EL (cell line): Measurements from ENCODE around the gene GDPD4.

Experiments
- DNase-seq: peaks from one replicate; pipeline ENCODE4 v3.0.0-alpha.2; 2016

Gene GDPD4

GRCh38 chr11:77299528-77299993 is 1.9 kb downstream of the GDPD4 start:
- DNase-seq: peak; percentile 32

GRCh38 chr11:77294040-77294439 is 7.4 kb downstream of the GDPD4 start:
- no peak for DNase-seq

GRCh38 chr11:77289737-77290136 is 11.7 kb downstream of the GDPD4 start:
- no peak for DNase-seq

- DNase-seq: peak; percentile 90
Measured at GRCh38 chr11:77287615-77288273, 13.7 kb downstream of the GDPD4 start.

- DNase-seq: peak; percentile 21
Measured at GRCh38 chr11:77287136-77287535, 14.3 kb downstream of the GDPD4 start.

- DNase-seq: no peak
Measured at GRCh38 chr11:77284476-77285468, 16.7 kb downstream of the GDPD4 start.

- no peak for DNase-seq
Measured at GRCh38 chr11:77283101-77283500, 18.4 kb downstream of the GDPD4 start.

- DNase-seq: peak; percentile 9
Measured at GRCh38 chr11:77278595-77279506, 22.6 kb downstream of the GDPD4 start.

GRCh38 chr11:77276271-77276670 is 25.2 kb downstream of the GDPD4 start:
- no peak for DNase-seq

- no peak for DNase-seq
Measured at GRCh38 chr11:77270921-77271320, 30.6 kb downstream of the GDPD4 start.

- peak; percentile 9 for DNase-seq
Measured at GRCh38 chr11:77269484-77270123, 31.9 kb downstream of the GDPD4 start.

- peak; percentile 79 for DNase-seq
Measured at GRCh38 chr11:77267962-77268361, 33.5 kb downstream of the GDPD4 start.

- no peak for DNase-seq
Measured at GRCh38 chr11:77266766-77267165, 34.7 kb downstream of the GDPD4 start.

- DNase-seq: no peak
Measured at GRCh38 chr11:77262803-77263202, 38.7 kb downstream of the GDPD4 start.

GRCh38 chr11:77259641-77260040 is 41.8 kb downstream of the GDPD4 start:
- peak; percentile 31 for DNase-seq

GRCh38 chr11:77253690-77254089 is 47.8 kb downstream of the GDPD4 start:
- DNase-seq: no peak

- DNase-seq: no peak
Measured at GRCh38 chr11:77252555-77253270, 48.8 kb downstream of the GDPD4 start.

GRCh38 chr11:77250881-77251640 is 50.4 kb downstream of the GDPD4 start:
- peak; percentile 73 for DNase-seq

- peak; percentile 36 for DNase-seq
Measured at GRCh38 chr11:77249427-77249826, 52.1 kb downstream of the GDPD4 start.

GRCh38 chr11:77244277-77245027 is 57.0 kb downstream of the GDPD4 start:
- peak; percentile 77 for DNase-seq
